Prostate gland (tissue), 2 donors: ENCODE data around the gene CPS1. TPM values are rescaled to one million over a fixed set of nuclear protein-coding genes. Genes with fewer than 3 reads are reported as not detected.

Experiments
- DNase-seq: peaks from one replicate; pipeline ENCODE4 v3.0.0-alpha.2; 2019; ENCODE audit warnings: low spot score
- H3K27ac ChIP-seq, 2 donors: fragments of 200-600 bp; sonication (generic); 2 replicates each; pipeline ENCODE4 v1.5.1; 2017 to 2019
- H3K27me3 ChIP-seq: fragments of 200-600 bp; sonication (generic); replicated peaks from 2 replicates; pipeline ENCODE4 v1.5.1; 2019; ENCODE audit not compliant: insufficient read depth
- H3K36me3 ChIP-seq, 2 donors: fragments of 200-600 bp; sonication (generic); 1 replicate in 1 of 2; 2 replicates in 1 of 2; pipeline versions ENCODE4 v1.5.1 to v1.8.1; 2017 to 2019
- H3K4me1 ChIP-seq: fragments of 200-600 bp; sonication (generic); replicated peaks from 2 replicates; pipeline ENCODE4 v1.5.1; 2019
- H3K4me3 ChIP-seq, 2 donors: fragments of 200-600 bp; sonication (generic); 2 replicates each; pipeline ENCODE4 v1.5.1; 2017 to 2019
- H3K9me3 ChIP-seq: fragments of 200-600 bp; sonication (generic); 2 replicates; pipeline ENCODE4 v1.5.1; 2017
- CTCF ChIP-seq, 4 experiments: fragments of 200-600 bp in 2 of 4; fragments of 450-650 bp in 2 of 4; sonication (generic) in 2 of 4; IDR thresholded peaks; 1 replicate in 3 of 4; 2 replicates in 1 of 4; pipeline ENCODE4 v1.5.1; 2016 to 2019; ENCODE audit warnings: antibody characterized with exemption in 4 of 4, mild to moderate bottlenecking in 2 of 4, moderate library complexity in 2 of 4
- POLR2A ChIP-seq: fragments of 450-650 bp; IDR thresholded peaks from one replicate; pipeline ENCODE4 v1.6.1; 2016; ENCODE audit warnings: antibody characterized with exemption, mild to moderate bottlenecking
- POLR2AphosphoS5 ChIP-seq: sonication (generic); formaldehyde crosslinking; IDR thresholded peaks from one replicate; pipeline ENCODE4 v1.6.1; 2017; ENCODE audit warnings: antibody characterized with exemption
- WGBS: methylation state at CpG from one replicate; pipeline ENCODE4 v1.1.5; 2018; 5-methylcytosine and 5-hydroxymethylcytosine counted together
- intact Hi-C: fragments of 100-400 bp; cut with DNase I; formaldehyde crosslinking; loops from one replicate; pipeline ENCODE4 v1.14.2; 2022
- total RNA-seq, 2 donors: library from RNA; depleted of rRNA; stranded (reverse); fragments of >200 nt; gene quantifications; one replicate each; pipeline ENCODE4 v1.1.0, GENCODE V29; 2016

Gene CPS1
- 10 to 100 TPM in 1 of 2 donors, under 1 TPM in 1; 0.68 to 15.8 TPM for total RNA-seq

- H3K27me3 ChIP-seq, result no peaks in the 10 kb centered on the region
- no peak for DNase-seq
- no peak within 1 kb of the TSS for H3K27ac ChIP-seq
- WGBS, result 86% methylated on average over 2 of the region's 2 CpGs
- TF ChIP-seq POLR2A (no peak), POLR2AphosphoS5 (no peak), CTCF (IDR thresholded peaks at IDR 0.05) (no peak)
- H3K4me3 ChIP-seq, result no peak within 1 kb of the TSS
- no peaks in the 10 kb centered on the region for H3K9me3 ChIP-seq
- no peaks in the 10 kb centered on the region for H3K36me3 ChIP-seq
- intact Hi-C loops, result no loop called here
- H3K4me1 ChIP-seq, result no peaks in the 10 kb centered on the region
These were observed at the start of gene CPS1 for GRCh38 chr2:210556329-210556980. TSS of gene CPS1 (plus strand) at chr2:210556599. CDS start at chr2:210556734, 135 bp downstream.

- Histone ChIP-seq H3K36me3 (no peaks in the 10 kb centered on the region), H3K9me3 (no peaks in the 10 kb centered on the region), H3K27ac (no peak overlapping the region), H3K4me1 (no peaks in the 10 kb centered on the region), H3K4me3 (no peak overlapping the region), H3K27me3 (no peaks in the 10 kb centered on the region)
- no peak for DNase-seq
- intact Hi-C loops, result no loop called here
- WGBS, result 43% methylated on average over 2 of the region's 2 CpGs
- no peak for TF ChIP-seq POLR2AphosphoS5
- no peak for TF ChIP-seq CTCF (IDR thresholded peaks at IDR 0.05)
- no peak for TF ChIP-seq POLR2A
These were observed 40.5 kb upstream of the CPS1 start for GRCh38 chr2:210515911-210516310.

- TF ChIP-seq CTCF (IDR thresholded peaks at IDR 0.05), result no peak
- DNase-seq, result no peak
- Histone ChIP-seq H3K9me3 (no peaks in the 10 kb centered on the region), H3K27me3 (no peaks in the 10 kb centered on the region), H3K4me1 (no peaks in the 10 kb centered on the region), H3K4me3 (no peak overlapping the region), H3K27ac (no peak overlapping the region), H3K36me3 (no peaks in the 10 kb centered on the region)
- intact Hi-C loops, result no loop called here
- 53% methylated on average over 4 of the region's 4 CpGs for WGBS
These were observed 39.1 kb upstream of the CPS1 start for GRCh38 chr2:210517264-210517663.

GRCh38 chr2:210519594-210519993 lies 36.8 kb upstream of the CPS1 start:
- no peak overlapping the region for H3K27ac ChIP-seq
- intact Hi-C loops, result no loop called here
- H3K9me3 ChIP-seq, result no peaks in the 10 kb centered on the region
- H3K36me3 ChIP-seq, result no peaks in the 10 kb centered on the region
- DNase-seq, result no peak
- 71% methylated on average over 5 of the region's 5 CpGs for WGBS
- TF ChIP-seq POLR2AphosphoS5 (no peak), CTCF (IDR thresholded peaks at IDR 0.05) (no peak)
- H3K27me3 ChIP-seq, result no peaks in the 10 kb centered on the region
- no peaks in the 10 kb centered on the region for H3K4me1 ChIP-seq
- no peak overlapping the region for H3K4me3 ChIP-seq

GRCh38 chr2:210522399-210522798 lies 34.0 kb upstream of the CPS1 start:
- no peak overlapping the region for H3K4me3 ChIP-seq

More at GRCh38 chr2:210522399-210522798, 34.0 kb upstream of the CPS1 start:
- intact Hi-C loops, result no loop called here
- H3K4me1 ChIP-seq, result no peaks in the 10 kb centered on the region
- H3K27me3 ChIP-seq, result no peaks in the 10 kb centered on the region
- no peak for DNase-seq
- no peak overlapping the region for H3K27ac ChIP-seq
- TF ChIP-seq POLR2AphosphoS5, result no peak
- no peak for TF ChIP-seq POLR2A
- no peak for TF ChIP-seq CTCF (IDR thresholded peaks at IDR 0.05)
- H3K36me3 ChIP-seq, result no peaks in the 10 kb centered on the region
- H3K9me3 ChIP-seq, result no peaks in the 10 kb centered on the region
